Measurements from ENCODE around the gene DNAH14. TPM values are rescaled to one million over a fixed set of nuclear protein-coding genes. Genes with fewer than 3 reads are reported as not detected.
A peak's percentile ranks its signal among the peaks of the same experiment; 100 is the strongest.

Gene DNAH14
- total and polyA plus RNA-seq, 2 experiments from 2014 or later: 13.5 to 40.8 TPM

- DNase-seq (ENCODE audit: low read depth in 1 of 2, low spot score in 1 of 2): no peak
- Histone ChIP-seq H3K27ac (peak overlapping the region; percentile 38), H3K27me3 (no peaks in the 10 kb centered on the region), H3K36me3 (no peaks in the 10 kb centered on the region), H3K9me3 (ENCODE audit: low read depth) (no peaks in the 10 kb centered on the region), H3K4me1 (ENCODE audit: low read depth) (peaks cover 23% of the 10 kb centered on the region), H3K4me3 (no peak overlapping the region)
- TF ChIP-seq CTCF (IDR thresholded peaks at IDR 0.05; ENCODE audit: low read depth, low read length): no peak
Measured at GRCh38 chr1:225366552-225366951, 437.1 kb downstream of the DNAH14 start.

- no peak for TF ChIP-seq CTCF (IDR thresholded peaks at IDR 0.05; ENCODE audit: low read depth, low read length)
- no peak for DNase-seq (ENCODE audit: low read depth in 1 of 2, low spot score in 1 of 2)
- no peak overlapping the region for H3K27ac ChIP-seq
- H3K4me3 ChIP-seq: no peak overlapping the region
- H3K36me3 ChIP-seq: no peaks in the 10 kb centered on the region
- H3K9me3 ChIP-seq (ENCODE audit: low read depth): no peaks in the 10 kb centered on the region
- H3K27me3 ChIP-seq: no peaks in the 10 kb centered on the region
- H3K4me1 ChIP-seq (ENCODE audit: low read depth): peaks cover 23% of the 10 kb centered on the region
Measured at GRCh38 chr1:225368036-225368552, 438.6 kb downstream of the DNAH14 start.

- H3K4me3 ChIP-seq: no peak overlapping the region
- DNase-seq (ENCODE audit: low read depth in 1 of 2, low spot score in 1 of 2): no peak
- no peaks in the 10 kb centered on the region for H3K9me3 ChIP-seq (ENCODE audit: low read depth)
- TF ChIP-seq CTCF (IDR thresholded peaks at IDR 0.05; ENCODE audit: low read depth, low read length): no peak
- peaks cover 12% of the 10 kb centered on the region for H3K4me1 ChIP-seq (ENCODE audit: low read depth)
- H3K36me3 ChIP-seq: no peaks in the 10 kb centered on the region
- H3K27me3 ChIP-seq: no peaks in the 10 kb centered on the region
- H3K27ac ChIP-seq: no peak overlapping the region
Measured at GRCh38 chr1:225371366-225372010, 442.0 kb downstream of the DNAH14 start.

- H3K36me3 ChIP-seq: no peaks in the 10 kb centered on the region
- no peak overlapping the region for H3K27ac ChIP-seq
- peaks cover 3% of the 10 kb centered on the region for H3K27me3 ChIP-seq
- no peaks in the 10 kb centered on the region for H3K9me3 ChIP-seq (ENCODE audit: low read depth)
- TF ChIP-seq CTCF (IDR thresholded peaks at IDR 0.05; ENCODE audit: low read depth, low read length): no peak
- DNase-seq (ENCODE audit: low read depth in 1 of 2, low spot score in 1 of 2): no peak
- H3K4me1 ChIP-seq (ENCODE audit: low read depth): no peaks in the 10 kb centered on the region
- no peak overlapping the region for H3K4me3 ChIP-seq
Measured at GRCh38 chr1:225373155-225373554, 443.7 kb downstream of the DNAH14 start.

GRCh38 chr1:225374996-225375395 lies 445.5 kb downstream of the DNAH14 start:
- Histone ChIP-seq H3K27ac (no peak overlapping the region), H3K27me3 (peaks cover 3% of the 10 kb centered on the region), H3K36me3 (no peaks in the 10 kb centered on the region), H3K4me1 (ENCODE audit: low read depth) (no peaks in the 10 kb centered on the region), H3K4me3 (no peak overlapping the region), H3K9me3 (ENCODE audit: low read depth) (no peaks in the 10 kb centered on the region)
- no peak for TF ChIP-seq CTCF (IDR thresholded peaks at IDR 0.05; ENCODE audit: low read depth, low read length)
- DNase-seq (ENCODE audit: low read depth in 1 of 2, low spot score in 1 of 2): no peak

Data from cardiac muscle cell (in vitro differentiated cells and primary cell).